GM19438 (cell line): ENCODE data around the gene ZFPM1.
"Not testable (repeated sequence)": the region's sequence is repeated elsewhere in the genome, so short reads cannot be mapped to it uniquely, and the experiment has no call there.

Source experiments
- ATAC-seq: cut with Tn5 transposase; IDR thresholded peaks from one replicate; pipeline ENCODE4 v1.9.1; 2021; ENCODE audit warnings: low read depth; ENCODE audit not compliant: unreplicated experiment

The ZFPM1 gene

GRCh38 chr16:88453217-88453531, at the start of gene ZFPM1:
Gene ZFPM1, plus strand, starts transcription at chr16:88453280. Its CDS starts 359 bp downstream, at chr16:88453639.
- no peak for ATAC-seq

GRCh38 chr16:88403794-88404581, 49.1 kb upstream of the ZFPM1 start:
- ATAC-seq, result no peak

- no peak for ATAC-seq
Observed at GRCh38 chr16:88404769-88405168, 48.3 kb upstream of the ZFPM1 start.

- ATAC-seq, result no peak
Observed at GRCh38 chr16:88405216-88406060, 47.6 kb upstream of the ZFPM1 start.

GRCh38 chr16:88406096-88407041, 46.7 kb upstream of the ZFPM1 start:
- ATAC-seq, result no peak

GRCh38 chr16:88407042-88407420, 46.0 kb upstream of the ZFPM1 start:
- ATAC-seq, result no peak

GRCh38 chr16:88407807-88408206, 45.3 kb upstream of the ZFPM1 start:
- no peak for ATAC-seq

GRCh38 chr16:88408561-88409142, 44.4 kb upstream of the ZFPM1 start:
- ATAC-seq, result no peak

- no peak for ATAC-seq
Observed at GRCh38 chr16:88409296-88410065, 43.6 kb upstream of the ZFPM1 start.

GRCh38 chr16:88410297-88410968, 42.6 kb upstream of the ZFPM1 start:
- ATAC-seq, result not testable (repeated sequence)

GRCh38 chr16:88411951-88412576, 41.0 kb upstream of the ZFPM1 start:
- ATAC-seq, result no peak

- no peak for ATAC-seq
Observed at GRCh38 chr16:88412766-88413165, 40.3 kb upstream of the ZFPM1 start.

GRCh38 chr16:88413231-88413630, 39.8 kb upstream of the ZFPM1 start:
- no peak for ATAC-seq

- ATAC-seq, result no peak
Observed at GRCh38 chr16:88413631-88414030, 39.4 kb upstream of the ZFPM1 start.

- no peak for ATAC-seq
Observed at GRCh38 chr16:88414521-88415380, 38.3 kb upstream of the ZFPM1 start.

GRCh38 chr16:88415381-88415705, 37.7 kb upstream of the ZFPM1 start:
- no peak for ATAC-seq

GRCh38 chr16:88415713-88416323, 37.3 kb upstream of the ZFPM1 start:
- ATAC-seq, result no peak
